Prostate gland (tissue), 2 donors: ENCODE results near the gene NDUFAF5. TPM values are rescaled to one million over a fixed set of nuclear protein-coding genes. Genes with fewer than 3 reads are reported as not detected.

ENCODE experiments used
- DNase-seq: peaks from one replicate; pipeline ENCODE4 v3.0.0-alpha.2; 2019; ENCODE audit warnings: low spot score
- H3K27ac ChIP-seq, 2 donors: fragments of 200-600 bp; sonication (generic); 2 replicates each; pipeline ENCODE4 v1.5.1; 2017 to 2019
- H3K27me3 ChIP-seq: fragments of 200-600 bp; sonication (generic); replicated peaks from 2 replicates; pipeline ENCODE4 v1.5.1; 2019; ENCODE audit not compliant: insufficient read depth
- H3K36me3 ChIP-seq, 2 donors: fragments of 200-600 bp; sonication (generic); 1 replicate in 1 of 2; 2 replicates in 1 of 2; pipeline versions ENCODE4 v1.5.1 to v1.8.1; 2017 to 2019
- H3K4me1 ChIP-seq: fragments of 200-600 bp; sonication (generic); replicated peaks from 2 replicates; pipeline ENCODE4 v1.5.1; 2019
- H3K4me3 ChIP-seq, 2 donors: fragments of 200-600 bp; sonication (generic); 2 replicates each; pipeline ENCODE4 v1.5.1; 2017 to 2019
- H3K9me3 ChIP-seq: fragments of 200-600 bp; sonication (generic); 2 replicates; pipeline ENCODE4 v1.5.1; 2017
- POLR2A ChIP-seq: fragments of 450-650 bp; IDR thresholded peaks from one replicate; pipeline ENCODE4 v1.6.1; 2016; ENCODE audit warnings: antibody characterized with exemption, mild to moderate bottlenecking
- POLR2AphosphoS5 ChIP-seq: sonication (generic); formaldehyde crosslinking; IDR thresholded peaks from one replicate; pipeline ENCODE4 v1.6.1; 2017; ENCODE audit warnings: antibody characterized with exemption
- WGBS: methylation state at CpG from one replicate; pipeline ENCODE4 v1.1.5; 2018; 5-methylcytosine and 5-hydroxymethylcytosine counted together
- intact Hi-C: fragments of 100-400 bp; cut with DNase I; formaldehyde crosslinking; loops from one replicate; pipeline ENCODE4 v1.14.2; 2022
- total RNA-seq, 2 donors: library from RNA; depleted of rRNA; stranded (reverse); fragments of >200 nt; gene quantifications; one replicate each; pipeline ENCODE4 v1.1.0, GENCODE V29; 2016
- TF ChIP-seq, protein P1 (sequence below), 4 experiments: fragments of 200-600 bp in 2 of 4; fragments of 450-650 bp in 2 of 4; sonication (generic) in 2 of 4; IDR thresholded peaks; 1 replicate in 3 of 4; 2 replicates in 1 of 4; pipeline ENCODE4 v1.5.1; 2016 to 2019; ENCODE audit warnings: antibody characterized with exemption in 4 of 4, mild to moderate bottlenecking in 2 of 4, moderate library complexity in 2 of 4

NDUFAF5 gene
- total RNA-seq, 2 donors from 2014 or later: 15.3 to 17.5 TPM

- H3K27me3 ChIP-seq: no peaks in the 10 kb centered on the region
- no peak overlapping the region for H3K4me3 ChIP-seq
- H3K9me3 ChIP-seq: no peaks in the 10 kb centered on the region
- intact Hi-C loops: loop anchor here (5.0 kb wide), 1 partner anchor 55 kb away; no protein-coding TSS in a partner anchor
- WGBS: 71% methylated on average over 2 of the region's 2 CpGs
- TF ChIP-seq POLR2A: no peak
- TF ChIP-seq, protein P1, sequence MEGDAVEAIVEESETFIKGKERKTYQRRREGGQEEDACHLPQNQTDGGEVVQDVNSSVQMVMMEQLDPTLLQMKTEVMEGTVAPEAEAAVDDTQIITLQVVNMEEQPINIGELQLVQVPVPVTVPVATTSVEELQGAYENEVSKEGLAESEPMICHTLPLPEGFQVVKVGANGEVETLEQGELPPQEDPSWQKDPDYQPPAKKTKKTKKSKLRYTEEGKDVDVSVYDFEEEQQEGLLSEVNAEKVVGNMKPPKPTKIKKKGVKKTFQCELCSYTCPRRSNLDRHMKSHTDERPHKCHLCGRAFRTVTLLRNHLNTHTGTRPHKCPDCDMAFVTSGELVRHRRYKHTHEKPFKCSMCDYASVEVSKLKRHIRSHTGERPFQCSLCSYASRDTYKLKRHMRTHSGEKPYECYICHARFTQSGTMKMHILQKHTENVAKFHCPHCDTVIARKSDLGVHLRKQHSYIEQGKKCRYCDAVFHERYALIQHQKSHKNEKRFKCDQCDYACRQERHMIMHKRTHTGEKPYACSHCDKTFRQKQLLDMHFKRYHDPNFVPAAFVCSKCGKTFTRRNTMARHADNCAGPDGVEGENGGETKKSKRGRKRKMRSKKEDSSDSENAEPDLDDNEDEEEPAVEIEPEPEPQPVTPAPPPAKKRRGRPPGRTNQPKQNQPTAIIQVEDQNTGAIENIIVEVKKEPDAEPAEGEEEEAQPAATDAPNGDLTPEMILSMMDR (IDR thresholded peaks at IDR 0.05): no peak
- no peak for TF ChIP-seq POLR2AphosphoS5
- no peaks in the 10 kb centered on the region for H3K4me1 ChIP-seq
- H3K36me3 ChIP-seq: no peaks in the 10 kb centered on the region
- H3K27ac ChIP-seq: no peak overlapping the region
- DNase-seq: no peak
Observed at GRCh38 chr20:13822459-13822858, 37.6 kb downstream of the NDUFAF5 start.

- TF ChIP-seq, protein P1 (IDR thresholded peaks at IDR 0.05): no peak
- TF ChIP-seq POLR2A: no peak
- Histone ChIP-seq H3K4me3 (no peak overlapping the region), H3K27me3 (no peaks in the 10 kb centered on the region), H3K27ac (no peak overlapping the region), H3K4me1 (no peaks in the 10 kb centered on the region), H3K9me3 (no peaks in the 10 kb centered on the region), H3K36me3 (no peaks in the 10 kb centered on the region)
- no peak for DNase-seq
- WGBS: 95% methylated on average over 3 of the region's 3 CpGs
- intact Hi-C loops: loop anchor here (5.0 kb wide), 1 partner anchor 53 kb away; no protein-coding TSS in a partner anchor
Observed at GRCh38 chr20:13824459-13824858, 39.6 kb downstream of the NDUFAF5 start.

DNA sequence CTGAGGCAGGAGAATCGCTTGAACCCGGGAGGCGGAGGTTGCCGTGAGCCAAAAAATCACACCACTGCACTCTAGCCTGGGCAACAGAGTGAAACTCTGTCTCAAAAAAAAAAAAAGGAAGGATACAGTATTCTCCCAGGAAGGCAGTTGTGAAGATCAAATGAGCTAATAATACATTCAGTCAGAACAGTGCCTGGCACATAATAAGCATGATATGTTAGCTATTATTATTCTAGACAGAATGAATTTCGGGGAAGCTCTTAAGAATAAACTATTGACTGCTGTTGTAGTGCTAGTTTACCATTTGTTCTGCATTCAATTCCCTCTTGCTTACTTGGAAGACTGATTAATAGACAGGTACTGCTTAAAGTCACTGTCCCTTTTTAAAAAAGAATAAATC lies 40.6 kb downstream of the NDUFAF5 start:
- no peaks in the 10 kb centered on the region for H3K27me3 ChIP-seq
- intact Hi-C loops: no loop called here
- H3K4me1 ChIP-seq: no peaks in the 10 kb centered on the region
- no peak for TF ChIP-seq POLR2AphosphoS5
- TF ChIP-seq, protein P1 (IDR thresholded peaks at IDR 0.05): no peak
- TF ChIP-seq POLR2A: no peak
- H3K27ac ChIP-seq: no peak overlapping the region
- 88% methylated on average over 4 of the region's 5 CpGs for WGBS
- H3K4me3 ChIP-seq: no peak overlapping the region
- DNase-seq: no peak
- no peaks in the 10 kb centered on the region for H3K9me3 ChIP-seq
- no peaks in the 10 kb centered on the region for H3K36me3 ChIP-seq

- Histone ChIP-seq H3K36me3 (no peaks in the 10 kb centered on the region), H3K4me3 (no peak overlapping the region), H3K27ac (no peak overlapping the region), H3K27me3 (no peaks in the 10 kb centered on the region), H3K9me3 (no peaks in the 10 kb centered on the region), H3K4me1 (no peaks in the 10 kb centered on the region)
- DNase-seq: no peak
- intact Hi-C loops: no loop called here
- 91% methylated on average over 3 of the region's 3 CpGs for WGBS
- TF ChIP-seq POLR2A: no peak
- TF ChIP-seq, protein P1 (IDR thresholded peaks at IDR 0.05): no peak
- TF ChIP-seq POLR2AphosphoS5: no peak
Observed at GRCh38 chr20:13831476-13831875, 46.6 kb downstream of the NDUFAF5 start.

- H3K4me1 ChIP-seq: no peaks in the 10 kb centered on the region
- no peaks in the 10 kb centered on the region for H3K36me3 ChIP-seq
- WGBS: 87% methylated on average over 7 of the region's 7 CpGs
- H3K9me3 ChIP-seq: no peaks in the 10 kb centered on the region
- no peak overlapping the region for H3K4me3 ChIP-seq
- H3K27me3 ChIP-seq: no peaks in the 10 kb centered on the region
- intact Hi-C loops: no loop called here
- TF ChIP-seq, protein P1 (IDR thresholded peaks at IDR 0.05): no peak
- TF ChIP-seq POLR2A (no peak), POLR2AphosphoS5 (no peak)
- no peak for DNase-seq
- H3K27ac ChIP-seq: no peak overlapping the region
Observed at GRCh38 chr20:13838664-13839063, 53.8 kb downstream of the NDUFAF5 start.
